ENCODE measurements around the gene NCOR1.

NCOR1 gene

DNA sequence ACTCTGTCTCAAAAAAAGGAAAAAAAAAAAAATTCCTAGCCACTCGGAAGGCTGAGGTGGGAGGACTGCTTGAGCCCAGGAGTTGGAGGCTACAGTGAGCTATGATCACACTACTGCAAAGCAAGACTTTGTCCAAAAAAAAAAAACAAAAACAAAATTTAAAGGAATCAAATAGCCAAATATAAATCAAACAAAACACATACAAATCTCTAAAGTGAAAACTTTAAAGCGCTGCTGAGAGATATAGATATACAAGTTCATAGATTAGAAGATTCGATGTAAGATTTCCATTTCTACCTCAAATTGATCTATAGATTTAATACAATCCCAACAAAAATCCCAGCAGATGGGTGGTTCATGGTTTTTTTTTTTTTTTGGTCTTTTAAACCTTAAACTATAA lies 132.1 kb downstream of the NCOR1 start:
- TF ChIP-seq TOX (CRISPR knock-in tag; IDR thresholded peaks at IDR 0.05; ENCODE audit: borderline replicate concordance) (no peak), OSR1 (CRISPR knock-in tag; IDR thresholded peaks at IDR 0.05) (no peak), TCF4 (CRISPR knock-in tag; IDR thresholded peaks at IDR 0.05; ENCODE audit: borderline replicate concordance) (no peak)
- no peak for ATAC-seq

DNA sequence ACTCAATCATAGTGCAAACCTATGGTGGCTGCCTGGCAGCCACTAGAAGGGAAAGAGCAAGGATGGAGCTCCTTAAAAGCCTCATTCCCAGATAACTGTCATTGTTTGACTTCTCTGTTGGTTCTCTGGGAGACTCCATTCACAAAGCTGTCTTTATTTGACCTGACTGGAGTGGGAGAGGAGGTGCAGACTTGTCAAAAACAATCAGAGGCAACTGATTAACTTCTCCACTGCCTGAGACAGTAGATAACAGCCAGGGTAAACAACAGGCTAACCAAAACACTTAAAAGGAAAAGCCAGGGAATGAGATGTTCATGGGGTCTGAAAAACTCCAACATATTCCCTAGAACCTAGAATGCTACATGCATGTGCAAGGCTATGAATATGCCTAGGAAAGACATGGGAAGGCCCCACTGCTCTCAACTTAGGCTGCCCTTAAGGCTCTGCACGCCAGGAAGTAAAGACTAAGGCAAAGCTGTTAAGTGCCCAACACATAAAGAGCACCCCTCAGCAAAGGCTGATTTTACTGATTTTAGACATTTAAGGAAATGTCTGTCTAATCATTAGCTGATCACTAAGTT lies 133.7 kb downstream of the NCOR1 start:
- TF ChIP-seq, protein P1, sequence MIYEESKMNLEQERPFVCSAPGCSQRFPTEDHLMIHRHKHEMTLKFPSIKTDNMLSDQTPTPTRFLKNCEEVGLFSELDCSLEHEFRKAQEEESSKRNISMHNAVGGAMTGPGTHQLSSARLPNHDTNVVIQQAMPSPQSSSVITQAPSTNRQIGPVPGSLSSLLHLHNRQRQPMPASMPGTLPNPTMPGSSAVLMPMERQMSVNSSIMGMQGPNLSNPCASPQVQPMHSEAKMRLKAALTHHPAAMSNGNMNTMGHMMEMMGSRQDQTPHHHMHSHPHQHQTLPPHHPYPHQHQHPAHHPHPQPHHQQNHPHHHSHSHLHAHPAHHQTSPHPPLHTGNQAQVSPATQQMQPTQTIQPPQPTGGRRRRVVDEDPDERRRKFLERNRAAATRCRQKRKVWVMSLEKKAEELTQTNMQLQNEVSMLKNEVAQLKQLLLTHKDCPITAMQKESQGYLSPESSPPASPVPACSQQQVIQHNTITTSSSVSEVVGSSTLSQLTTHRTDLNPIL (CRISPR knock-in tag; IDR thresholded peaks at IDR 0.05; ENCODE audit: low read depth): no peak
- TF ChIP-seq ARNTL (CRISPR knock-in tag; IDR thresholded peaks at IDR 0.05; ENCODE audit: borderline replicate concordance, low read depth) (no peak), CSDC2 (CRISPR knock-in tag; IDR thresholded peaks at IDR 0.05) (no peak), ZNF565 (CRISPR knock-in tag; conservative IDR thresholded peaks at IDR 0.05; ENCODE audit: low read depth) (no peak)
- no peak for ATAC-seq

DNA sequence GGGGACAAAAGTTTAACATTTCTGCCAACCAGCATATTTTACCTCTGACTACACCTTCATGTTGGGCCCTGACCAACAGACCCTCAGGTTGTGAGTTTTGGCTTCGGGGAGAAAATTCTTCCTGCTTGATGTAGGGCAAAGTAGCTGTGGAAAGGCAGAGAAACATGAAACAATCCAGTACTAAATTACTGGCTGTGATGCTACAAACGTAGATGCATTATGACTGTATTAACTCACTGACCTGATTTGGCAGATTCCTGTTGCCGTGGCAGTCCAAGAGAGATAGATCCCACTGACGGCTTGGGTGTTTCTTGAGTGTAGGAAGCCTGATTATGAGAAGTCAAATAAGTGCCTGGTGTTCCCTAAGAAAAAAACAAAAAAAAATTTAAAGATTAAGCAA lies 135.0 kb downstream of the NCOR1 start:
- TF ChIP-seq RARB (CRISPR knock-in tag; IDR thresholded peaks at IDR 0.05): no peak
- TF ChIP-seq CSDC2 (CRISPR knock-in tag; IDR thresholded peaks at IDR 0.05): no peak
- TF ChIP-seq TCF4 (CRISPR knock-in tag; IDR thresholded peaks at IDR 0.05; ENCODE audit: borderline replicate concordance): no peak
- TF ChIP-seq ZC3H10 (CRISPR knock-in tag; IDR thresholded peaks at IDR 0.05): no peak
- TF ChIP-seq, protein P2, sequence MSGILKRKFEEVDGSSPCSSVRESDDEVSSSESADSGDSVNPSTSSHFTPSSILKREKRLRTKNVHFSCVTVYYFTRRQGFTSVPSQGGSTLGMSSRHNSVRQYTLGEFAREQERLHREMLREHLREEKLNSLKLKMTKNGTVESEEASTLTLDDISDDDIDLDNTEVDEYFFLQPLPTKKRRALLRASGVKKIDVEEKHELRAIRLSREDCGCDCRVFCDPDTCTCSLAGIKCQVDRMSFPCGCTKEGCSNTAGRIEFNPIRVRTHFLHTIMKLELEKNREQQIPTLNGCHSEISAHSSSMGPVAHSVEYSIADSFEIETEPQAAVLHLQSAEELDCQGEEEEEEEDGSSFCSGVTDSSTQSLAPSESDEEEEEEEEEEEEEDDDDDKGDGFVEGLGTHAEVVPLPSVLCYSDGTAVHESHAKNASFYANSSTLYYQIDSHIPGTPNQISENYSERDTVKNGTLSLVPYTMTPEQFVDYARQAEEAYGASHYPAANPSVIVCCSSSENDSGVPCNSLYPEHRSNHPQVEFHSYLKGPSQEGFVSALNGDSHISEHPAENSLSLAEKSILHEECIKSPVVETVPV (CRISPR knock-in tag; IDR thresholded peaks at IDR 0.05): no peak
- TF ChIP-seq ISL1 (CRISPR knock-in tag; IDR thresholded peaks at IDR 0.05): no peak
- TF ChIP-seq TOX (CRISPR knock-in tag; IDR thresholded peaks at IDR 0.05; ENCODE audit: borderline replicate concordance): no peak
- TF ChIP-seq BACH2 (CRISPR knock-in tag; IDR thresholded peaks at IDR 0.05; ENCODE audit: borderline replicate concordance): no peak
- TF ChIP-seq, protein P3, sequence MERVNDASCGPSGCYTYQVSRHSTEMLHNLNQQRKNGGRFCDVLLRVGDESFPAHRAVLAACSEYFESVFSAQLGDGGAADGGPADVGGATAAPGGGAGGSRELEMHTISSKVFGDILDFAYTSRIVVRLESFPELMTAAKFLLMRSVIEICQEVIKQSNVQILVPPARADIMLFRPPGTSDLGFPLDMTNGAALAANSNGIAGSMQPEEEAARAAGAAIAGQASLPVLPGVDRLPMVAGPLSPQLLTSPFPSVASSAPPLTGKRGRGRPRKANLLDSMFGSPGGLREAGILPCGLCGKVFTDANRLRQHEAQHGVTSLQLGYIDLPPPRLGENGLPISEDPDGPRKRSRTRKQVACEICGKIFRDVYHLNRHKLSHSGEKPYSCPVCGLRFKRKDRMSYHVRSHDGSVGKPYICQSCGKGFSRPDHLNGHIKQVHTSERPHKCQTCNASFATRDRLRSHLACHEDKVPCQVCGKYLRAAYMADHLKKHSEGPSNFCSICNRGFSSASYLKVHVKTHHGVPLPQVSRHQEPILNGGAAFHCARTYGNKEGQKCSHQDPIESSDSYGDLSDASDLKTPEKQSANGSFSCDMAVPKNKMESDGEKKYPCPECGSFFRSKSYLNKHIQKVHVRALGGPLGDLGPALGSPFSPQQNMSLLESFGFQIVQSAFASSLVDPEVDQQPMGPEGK (CRISPR knock-in tag; IDR thresholded peaks at IDR 0.05; ENCODE audit: borderline replicate concordance): no peak
- no peak for TF ChIP-seq GLIS3 (CRISPR knock-in tag; IDR thresholded peaks at IDR 0.05)
- TF ChIP-seq, protein P1 (CRISPR knock-in tag; IDR thresholded peaks at IDR 0.05; ENCODE audit: low read depth): no peak
- TF ChIP-seq ESRRG (CRISPR knock-in tag; IDR thresholded peaks at IDR 0.05): no peak
- no peak for TF ChIP-seq ZNF70 (CRISPR knock-in tag; IDR thresholded peaks at IDR 0.05)
- no peak for TF ChIP-seq PPARA (CRISPR knock-in tag; IDR thresholded peaks at IDR 0.05; ENCODE audit: borderline replicate concordance)
- no peak for TF ChIP-seq ZFP30 (CRISPR knock-in tag; IDR thresholded peaks at IDR 0.05)
- TF ChIP-seq, protein P4, sequence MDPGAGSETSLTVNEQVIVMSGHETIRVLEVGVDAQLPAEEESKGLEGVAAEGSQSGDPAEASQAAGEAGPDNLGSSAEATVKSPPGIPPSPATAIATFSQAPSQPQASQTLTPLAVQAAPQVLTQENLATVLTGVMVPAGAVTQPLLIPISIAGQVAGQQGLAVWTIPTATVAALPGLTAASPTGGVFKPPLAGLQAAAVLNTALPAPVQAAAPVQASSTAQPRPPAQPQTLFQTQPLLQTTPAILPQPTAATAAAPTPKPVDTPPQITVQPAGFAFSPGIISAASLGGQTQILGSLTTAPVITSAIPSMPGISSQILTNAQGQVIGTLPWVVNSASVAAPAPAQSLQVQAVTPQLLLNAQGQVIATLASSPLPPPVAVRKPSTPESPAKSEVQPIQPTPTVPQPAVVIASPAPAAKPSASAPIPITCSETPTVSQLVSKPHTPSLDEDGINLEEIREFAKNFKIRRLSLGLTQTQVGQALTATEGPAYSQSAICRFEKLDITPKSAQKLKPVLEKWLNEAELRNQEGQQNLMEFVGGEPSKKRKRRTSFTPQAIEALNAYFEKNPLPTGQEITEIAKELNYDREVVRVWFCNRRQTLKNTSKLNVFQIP (CRISPR knock-in tag; IDR thresholded peaks at IDR 0.05; ENCODE audit: borderline replicate concordance, low read depth): no peak
- no peak for ATAC-seq

DNA sequence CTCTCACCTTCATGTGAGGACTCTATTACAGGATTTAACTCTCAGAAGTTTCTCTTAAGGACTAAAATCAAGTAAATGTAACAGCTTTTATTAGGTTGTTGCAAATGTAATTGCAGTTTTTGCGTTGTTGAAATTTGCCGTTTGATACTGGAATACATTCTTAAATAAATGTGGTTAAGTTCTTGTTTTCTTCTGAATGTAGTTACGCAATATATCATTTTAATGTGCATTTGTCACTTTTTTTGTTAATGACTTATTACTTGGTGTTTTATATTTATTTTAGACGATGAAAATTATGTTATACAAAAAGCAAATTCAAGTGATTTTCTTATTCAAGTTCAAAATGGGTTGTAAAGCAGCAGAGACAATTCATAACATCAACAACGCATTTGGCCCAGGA lies 139.4 kb downstream of the NCOR1 start:
- no peak for ATAC-seq

More for the DNA sequence above, 139.4 kb downstream of the NCOR1 start:
- TF ChIP-seq ISL1 (CRISPR knock-in tag; IDR thresholded peaks at IDR 0.05) (no peak), PPARA (CRISPR knock-in tag; IDR thresholded peaks at IDR 0.05; ENCODE audit: borderline replicate concordance) (no peak), CSDC2 (CRISPR knock-in tag; IDR thresholded peaks at IDR 0.05) (no peak), ZFP3 (CRISPR knock-in tag; IDR thresholded peaks at IDR 0.05) (no peak), ARNTL (CRISPR knock-in tag; IDR thresholded peaks at IDR 0.05; ENCODE audit: borderline replicate concordance, low read depth) (no peak), ZC3H10 (CRISPR knock-in tag; IDR thresholded peaks at IDR 0.05) (no peak), ZNF8 (CRISPR knock-in tag; IDR thresholded peaks at IDR 0.05) (no peak), ZNF565 (CRISPR knock-in tag; conservative IDR thresholded peaks at IDR 0.05; ENCODE audit: low read depth) (no peak), ZFP30 (CRISPR knock-in tag; IDR thresholded peaks at IDR 0.05) (no peak), OSR1 (CRISPR knock-in tag; IDR thresholded peaks at IDR 0.05) (no peak), TOX (CRISPR knock-in tag; IDR thresholded peaks at IDR 0.05; ENCODE audit: borderline replicate concordance) (no peak), GLIS3 (CRISPR knock-in tag; IDR thresholded peaks at IDR 0.05) (no peak), TCF4 (CRISPR knock-in tag; IDR thresholded peaks at IDR 0.05; ENCODE audit: borderline replicate concordance) (no peak), RARB (CRISPR knock-in tag; IDR thresholded peaks at IDR 0.05) (no peak)
- TF ChIP-seq, protein P1 (CRISPR knock-in tag; IDR thresholded peaks at IDR 0.05; ENCODE audit: low read depth): no peak
- TF ChIP-seq, protein P4 (CRISPR knock-in tag; IDR thresholded peaks at IDR 0.05; ENCODE audit: borderline replicate concordance, low read depth): no peak
- TF ChIP-seq, protein P3 (CRISPR knock-in tag; IDR thresholded peaks at IDR 0.05; ENCODE audit: borderline replicate concordance): no peak

Measured in SK-N-SH treated with all-trans-retinoic acid at 6 μM for 48 hours (cell line).